HG03521 (cell line): ENCODE results near the gene AAK1.
"Not testable (repeated sequence)": the region's sequence is repeated elsewhere in the genome, so short reads cannot be mapped to it uniquely, and the experiment has no call there.

Experiments used
- ATAC-seq: cut with Tn5 transposase; IDR thresholded peaks from one replicate; pipeline ENCODE4 v1.9.1; 2021; ENCODE audit warnings: mild to moderate bottlenecking, moderate library complexity; ENCODE audit not compliant: unreplicated experiment

Gene AAK1

DNA sequence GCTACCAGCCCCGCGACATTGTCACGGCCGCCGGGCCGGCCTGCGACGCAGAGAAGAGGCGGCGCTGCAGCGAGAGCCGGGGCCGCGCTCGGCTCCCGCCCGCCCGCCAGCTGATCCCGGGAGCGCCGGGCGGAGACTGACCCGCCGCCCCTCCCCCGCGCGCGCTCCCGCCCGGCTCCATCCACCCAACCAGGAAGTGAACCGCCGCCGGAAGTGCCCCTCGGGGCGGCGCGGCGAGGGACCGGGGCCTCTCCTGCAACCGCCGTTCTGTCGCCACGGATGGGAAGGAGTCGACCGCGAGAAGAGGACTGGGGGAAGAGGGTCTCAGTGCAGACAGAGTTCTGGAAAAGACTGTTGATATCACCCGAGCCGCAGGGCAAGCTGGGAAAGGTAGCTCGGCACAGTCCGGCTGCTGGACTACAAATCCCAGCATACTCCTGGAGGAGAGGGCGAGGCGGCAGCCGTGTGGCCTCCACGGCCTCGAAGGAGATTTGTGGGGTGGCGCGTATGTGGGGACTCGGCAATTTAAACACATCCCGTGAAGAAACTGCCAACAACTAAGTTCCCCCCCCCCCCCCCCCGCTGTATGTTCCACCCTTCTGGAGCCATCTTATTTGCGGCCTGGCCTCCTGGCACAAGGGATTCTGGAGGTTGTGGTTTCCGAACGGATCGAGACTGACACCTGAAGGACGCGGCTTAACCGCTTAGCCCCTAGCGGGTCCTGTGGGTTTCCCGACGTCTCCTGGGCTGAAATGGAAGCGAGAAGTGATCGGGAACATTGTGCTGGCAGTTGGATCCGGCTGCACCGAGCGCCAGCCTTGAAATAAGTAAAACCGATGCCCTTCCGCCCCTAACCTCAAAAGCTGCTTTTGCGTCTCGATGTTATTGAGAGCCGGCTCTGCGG lies at the start of gene AAK1:
TSS of gene AAK1 (minus strand) at position 138 of the 904 bp plus-strand sequence. CDS start 699 bp downstream, outside the sequence.
- peak; percentile 45 for ATAC-seq

DNA sequence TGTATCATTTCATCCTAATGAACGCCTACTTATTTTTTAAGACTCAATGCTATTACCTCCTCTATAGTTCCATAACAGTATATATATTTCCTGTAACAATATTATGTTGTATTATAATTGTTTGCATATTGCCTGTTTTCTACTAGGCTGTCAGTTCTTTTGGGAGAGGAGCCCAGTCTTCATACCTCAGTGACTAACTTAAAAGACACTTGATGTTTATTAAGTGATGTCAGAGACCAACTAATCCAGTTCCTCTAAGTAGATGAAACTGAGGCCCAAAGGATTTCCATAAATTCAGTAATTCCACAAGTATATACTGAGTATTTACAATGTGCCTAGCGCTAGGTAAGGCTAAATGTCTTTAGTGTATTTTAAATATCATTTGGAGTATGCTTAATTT lies 48.9 kb upstream of the AAK1 start:
- no peak for ATAC-seq

GRCh38 chr2:69689969-69690368 lies 46.4 kb upstream of the AAK1 start:
- no peak for ATAC-seq

DNA sequence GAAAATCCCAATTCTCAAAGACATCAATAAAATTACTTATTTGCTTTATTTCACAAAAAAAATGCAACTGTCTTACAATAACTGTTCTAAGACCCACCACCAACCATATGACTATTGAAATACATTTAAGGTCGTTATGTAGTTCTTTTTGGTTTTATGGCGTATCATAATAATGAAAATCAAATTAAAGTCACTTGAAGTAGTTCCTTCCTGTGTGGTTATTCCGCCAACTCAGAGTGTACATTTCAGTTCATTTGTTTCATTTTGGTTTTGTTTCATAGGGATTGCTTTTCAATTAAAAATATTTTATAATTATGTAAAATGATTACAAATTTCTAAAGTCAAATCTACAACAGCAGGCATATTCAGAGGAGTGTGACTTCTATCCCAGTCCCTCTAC lies 45.9 kb upstream of the AAK1 start:
- ATAC-seq: no peak

GRCh38 chr2:69687971-69688611 lies 44.6 kb upstream of the AAK1 start:
- ATAC-seq: no peak

DNA sequence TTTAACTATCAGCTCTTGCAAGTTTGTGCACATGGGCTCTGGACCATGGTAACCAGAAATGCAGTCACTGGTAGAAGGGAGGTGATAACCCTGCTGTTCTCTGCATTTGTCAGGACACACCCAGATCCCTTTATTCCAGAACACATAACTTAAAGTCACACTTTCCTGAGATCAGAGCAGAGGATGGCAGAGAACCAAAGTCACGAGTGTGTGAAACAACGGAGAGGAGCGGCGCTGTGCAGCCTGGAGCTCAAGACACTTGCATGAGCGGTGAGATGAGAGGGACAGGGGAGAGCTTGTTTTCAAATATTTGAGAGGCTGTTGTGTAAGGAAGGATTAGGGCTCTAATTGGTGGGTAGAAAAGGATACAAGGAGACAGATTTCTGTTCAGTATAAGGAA lies 43.3 kb upstream of the AAK1 start:
- no peak for ATAC-seq

DNA sequence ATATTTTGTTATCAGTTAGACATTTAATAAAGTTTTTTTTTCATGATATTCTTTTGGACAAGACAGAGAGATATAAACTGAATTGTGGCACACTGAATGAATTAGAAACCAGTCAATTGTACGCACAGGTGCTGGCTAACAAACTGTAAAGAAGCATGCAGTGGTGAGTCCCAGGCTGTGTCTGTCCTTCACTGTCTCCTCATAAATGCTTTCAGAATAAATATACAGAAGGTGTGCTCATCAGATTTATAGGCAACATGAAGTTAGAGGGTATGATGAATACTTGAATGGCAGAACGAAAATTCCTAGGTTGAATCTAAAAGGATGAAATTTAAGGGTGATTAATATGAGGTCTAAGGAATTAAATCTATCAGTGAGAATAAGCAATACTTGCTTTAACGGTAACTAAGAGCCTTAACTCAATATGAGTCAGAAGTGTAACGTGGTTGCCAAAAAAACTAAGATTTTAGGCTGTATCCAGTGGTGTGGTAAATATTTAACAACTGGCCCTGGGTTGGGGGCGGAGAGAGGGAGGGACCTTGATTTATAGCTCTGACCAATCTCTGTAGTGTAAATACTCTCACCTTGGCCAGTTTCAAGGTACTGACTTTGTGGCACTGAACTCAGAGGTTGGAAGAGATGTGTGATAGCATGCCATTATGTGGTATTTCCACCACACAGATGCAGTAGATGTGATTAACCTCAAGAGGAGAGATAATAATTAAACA lies 41.9 kb upstream of the AAK1 start:
- ATAC-seq: peak; percentile 66

DNA sequence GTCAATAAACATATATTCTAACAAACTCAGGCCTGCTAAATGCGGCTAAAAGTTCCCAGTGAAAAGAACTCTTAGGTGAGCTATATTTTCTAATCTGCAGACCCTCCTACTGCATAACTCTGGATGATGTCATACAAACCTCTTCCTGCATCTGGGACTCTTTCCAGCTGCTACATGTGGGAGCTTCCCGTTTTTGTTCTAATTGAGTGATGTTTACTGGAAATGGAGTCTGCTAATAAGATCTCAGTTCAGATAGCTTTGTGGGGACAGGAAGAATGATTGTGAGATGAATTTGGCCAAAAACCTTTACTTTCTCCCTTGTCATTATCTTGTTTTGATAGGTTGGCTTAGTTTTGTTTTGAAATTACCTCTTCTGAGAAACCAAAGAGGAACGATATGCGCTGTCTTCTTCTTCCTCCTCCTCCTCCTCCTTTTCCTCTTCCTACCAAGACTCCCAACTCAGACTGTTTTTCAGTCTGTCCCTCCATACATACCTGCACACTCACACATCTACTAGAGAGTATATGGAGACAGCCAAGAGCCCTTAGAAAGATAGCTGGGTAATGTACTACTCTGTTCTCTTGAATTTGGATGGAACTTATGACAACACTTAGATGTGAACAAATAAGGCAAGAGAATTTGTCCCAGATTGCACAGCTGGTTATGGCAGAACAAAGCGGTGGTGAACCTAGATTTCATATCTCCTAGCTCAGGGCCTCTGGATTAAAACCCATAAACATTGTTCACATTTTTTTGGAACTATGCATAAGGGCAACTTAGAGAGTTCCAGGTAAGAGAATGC lies 39.8 kb upstream of the AAK1 start:
- no peak for ATAC-seq

DNA sequence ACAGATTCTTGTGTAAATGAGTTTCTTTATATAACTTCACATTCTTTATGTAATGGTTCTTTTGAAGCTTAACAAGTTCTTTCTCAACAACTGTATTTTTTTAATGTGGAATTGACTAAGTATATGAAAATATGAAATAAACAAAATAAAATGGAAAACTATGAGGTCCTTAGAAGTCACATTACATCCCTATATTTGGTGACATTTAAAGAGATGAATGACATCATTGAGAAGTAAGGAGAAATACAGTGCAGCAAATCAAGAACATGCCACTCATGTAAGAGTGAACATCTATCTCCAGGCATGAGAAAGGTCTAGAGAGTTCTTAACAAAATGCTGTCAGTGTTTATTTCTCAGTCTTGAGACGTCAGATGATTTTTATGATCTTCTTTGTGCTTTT lies 39.0 kb upstream of the AAK1 start:
- ATAC-seq: no peak

DNA sequence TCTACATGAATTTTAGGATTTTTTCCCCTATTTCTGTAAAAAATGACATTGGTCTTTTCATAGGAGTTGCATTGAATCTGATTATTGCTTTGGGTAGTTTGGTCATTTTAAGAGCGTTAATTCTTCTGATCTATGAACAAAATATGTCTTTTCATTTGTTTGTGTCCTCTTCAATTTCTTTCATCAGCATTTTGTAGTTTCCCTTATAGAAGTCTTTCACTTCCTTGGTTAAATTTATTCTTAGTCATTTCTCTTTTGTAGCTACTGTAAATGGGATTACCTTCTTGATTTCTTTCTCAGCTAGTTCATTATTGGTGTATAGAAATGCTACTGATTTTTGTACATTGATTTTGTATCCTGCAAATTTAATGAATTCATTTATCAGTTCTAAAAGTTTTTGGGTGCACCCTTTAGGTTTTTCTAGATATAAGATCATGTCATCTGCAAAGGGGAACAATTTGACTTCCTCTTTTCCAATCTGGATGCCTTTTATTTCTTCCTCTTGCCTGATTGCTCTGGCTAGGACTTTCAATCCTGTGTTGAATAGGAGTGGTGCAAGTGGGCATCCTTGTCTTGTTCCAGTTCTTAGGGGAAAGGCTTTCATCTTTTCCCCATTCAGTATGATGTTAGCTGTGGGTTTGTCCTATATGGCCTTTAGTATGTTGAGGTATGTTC lies 36.6 kb upstream of the AAK1 start:
- no peak for ATAC-seq

- no peak for ATAC-seq
Observed at GRCh38 chr2:69677914-69678313, 34.4 kb upstream of the AAK1 start.

- no peak for ATAC-seq
Observed at GRCh38 chr2:69676146-69676545, 32.6 kb upstream of the AAK1 start.

GRCh38 chr2:69674316-69674670 lies 30.8 kb upstream of the AAK1 start:
- ATAC-seq: no peak

DNA sequence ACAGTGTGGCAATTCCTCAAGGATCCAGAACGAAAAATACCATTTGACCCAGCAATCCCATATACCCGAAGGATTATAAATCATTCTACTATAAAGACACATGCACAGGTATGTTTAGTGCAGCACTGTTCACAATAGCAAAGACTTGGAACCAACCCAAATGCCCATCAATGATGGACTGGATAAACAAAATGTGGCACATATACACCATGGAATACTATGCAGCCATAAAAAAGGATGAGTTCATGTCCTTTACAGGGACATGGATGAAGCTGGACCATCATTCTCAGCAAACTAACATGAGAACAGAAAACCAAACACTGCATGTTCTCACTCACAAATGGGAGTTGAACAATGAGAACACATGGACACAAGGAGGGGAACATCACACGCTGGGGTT lies 29.6 kb upstream of the AAK1 start:
- not testable (repeated sequence) for ATAC-seq

- ATAC-seq: no peak
Observed at GRCh38 chr2:69669666-69670065, 26.1 kb upstream of the AAK1 start.

DNA sequence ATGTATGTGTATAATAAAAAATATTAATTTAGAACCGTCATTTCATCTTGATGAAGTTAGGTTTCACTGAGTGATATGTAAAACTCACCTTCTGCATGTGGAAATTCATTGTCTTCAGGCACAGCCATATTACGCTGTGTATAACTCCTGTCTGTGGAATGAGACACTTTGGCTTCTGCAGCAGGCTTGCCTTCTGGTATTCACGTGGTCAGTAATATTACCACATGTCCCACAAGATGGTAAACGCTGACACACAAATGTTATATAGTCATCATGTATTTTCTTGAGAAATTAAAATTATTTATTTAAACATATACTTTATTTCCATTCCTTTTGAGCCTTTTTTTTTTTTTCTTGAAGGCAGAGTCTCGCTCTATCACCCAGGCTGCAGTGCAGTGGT lies 25.1 kb upstream of the AAK1 start:
- no peak for ATAC-seq

GRCh38 chr2:69667805-69668382 lies 24.4 kb upstream of the AAK1 start:
- ATAC-seq: no peak

DNA sequence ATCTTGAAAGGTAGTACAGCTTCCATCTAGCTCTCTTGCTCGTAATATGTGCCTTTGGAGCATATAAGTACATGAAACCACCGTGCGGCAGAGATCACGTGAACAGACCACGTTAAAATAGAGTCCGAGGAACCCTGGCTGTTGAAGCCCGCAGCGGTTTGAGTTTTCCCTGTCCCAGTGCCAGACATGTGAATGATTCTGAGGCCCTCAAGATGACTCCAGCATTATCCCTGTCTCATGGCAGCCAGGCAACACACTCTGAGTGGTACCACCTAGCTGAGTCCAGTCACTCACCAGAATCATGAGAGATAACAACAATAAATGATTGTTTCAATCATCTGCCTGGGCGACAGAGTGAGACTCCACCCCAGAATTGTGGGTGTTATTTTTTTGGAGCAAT lies 21.6 kb upstream of the AAK1 start:
- no peak for ATAC-seq

- ATAC-seq: no peak
Observed at GRCh38 chr2:69663860-69664259, 20.3 kb upstream of the AAK1 start.

- ATAC-seq: not testable (repeated sequence)
Observed at GRCh38 chr2:69662547-69662946, 19.0 kb upstream of the AAK1 start.
